ACC112 (cell line): ENCODE measurements around the gene CTBP1.

Experiments used
- H2AFZ ChIP-seq: fragments of 200-600 bp; sonication (generic); one replicate; pipeline ENCODE4 v1.6.0; 2017; ENCODE audit warnings: antibody characterized with exemption, low read length; ENCODE audit not compliant: unreplicated experiment
- H3K27ac ChIP-seq: fragments of 200-600 bp; sonication (generic); 2 replicates; pipeline ENCODE4 v1.5.1; 2014; ENCODE audit warnings: low read depth, mild to moderate bottlenecking, antibody characterized with exemption, low read length, moderate library complexity
- H3K27me3 ChIP-seq: fragments of 200-600 bp; sonication (generic); 2 replicates; pipeline ENCODE4 v1.6.1; 2014; ENCODE audit warnings: mild to moderate bottlenecking, antibody characterized with exemption, low read length, moderate library complexity, mixed read lengths; ENCODE audit not compliant: insufficient read depth
- H3K36me3 ChIP-seq: fragments of 200-600 bp; sonication (generic); 2 replicates; pipeline ENCODE4 v1.6.1; 2016; ENCODE audit warnings: mild to moderate bottlenecking, antibody characterized with exemption, low read length, moderate library complexity, mixed read lengths; ENCODE audit not compliant: insufficient read depth
- H3K4me1 ChIP-seq: fragments of 200-600 bp; sonication (generic); one replicate; pipeline ENCODE4 v1.6.1; 2016; ENCODE audit warnings: low read length, mixed read lengths; ENCODE audit not compliant: insufficient read depth, unreplicated experiment, control insufficient read depth
- H3K4me3 ChIP-seq: fragments of 200-600 bp; sonication (generic); 2 replicates; pipeline ENCODE4 v1.5.1; 2014; ENCODE audit warnings: mild to moderate bottlenecking, low read depth, low read length
- H3K79me2 ChIP-seq: fragments of 200-600 bp; sonication (generic); one replicate; pipeline ENCODE4 v1.6.0; 2016; ENCODE audit warnings: low read length; ENCODE audit not compliant: control insufficient read depth, unreplicated experiment, insufficient read depth

Gene CTBP1

GRCh38 chr4:1207603-1208265 is 41.2 kb downstream of the CTBP1 start:
- Histone ChIP-seq H3K27ac (no peak overlapping the region), H3K27me3 (no peaks in the 10 kb centered on the region), H3K36me3 (no peaks in the 10 kb centered on the region), H3K79me2 (no peaks in the 10 kb centered on the region), H3K4me1 (peaks cover 12% of the 10 kb centered on the region), H2AFZ (no peak overlapping the region), H3K4me3 (no peak overlapping the region)

GRCh38 chr4:1207157-1207470 is 41.8 kb downstream of the CTBP1 start:
- no peaks in the 10 kb centered on the region for H3K79me2 ChIP-seq
- H3K27me3 ChIP-seq: no peaks in the 10 kb centered on the region
- no peak overlapping the region for H2AFZ ChIP-seq
- H3K27ac ChIP-seq: no peak overlapping the region
- H3K36me3 ChIP-seq: no peaks in the 10 kb centered on the region
- H3K4me1 ChIP-seq: peaks cover 12% of the 10 kb centered on the region
- H3K4me3 ChIP-seq: no peak overlapping the region

GRCh38 chr4:1206299-1207156 is 42.4 kb downstream of the CTBP1 start:
- Histone ChIP-seq H3K4me1 (peaks cover 12% of the 10 kb centered on the region), H3K27me3 (no peaks in the 10 kb centered on the region), H3K36me3 (no peaks in the 10 kb centered on the region), H2AFZ (no peak overlapping the region), H3K79me2 (no peaks in the 10 kb centered on the region), H3K4me3 (no peak overlapping the region), H3K27ac (no peak overlapping the region)

- Histone ChIP-seq H3K4me1 (peaks cover 15% of the 10 kb centered on the region), H3K27me3 (no peaks in the 10 kb centered on the region), H3K4me3 (no peak overlapping the region), H3K27ac (no peak overlapping the region), H2AFZ (no peak overlapping the region), H3K36me3 (no peaks in the 10 kb centered on the region), H3K79me2 (no peaks in the 10 kb centered on the region)
These were observed 43.2 kb downstream of the CTBP1 start for GRCh38 chr4:1205586-1206298.

GRCh38 chr4:1204828-1205585 is 43.9 kb downstream of the CTBP1 start:
- no peaks in the 10 kb centered on the region for H3K79me2 ChIP-seq
- H3K27me3 ChIP-seq: no peaks in the 10 kb centered on the region
- H3K4me3 ChIP-seq: no peak overlapping the region
- no peaks in the 10 kb centered on the region for H3K36me3 ChIP-seq
- peaks cover 20% of the 10 kb centered on the region for H3K4me1 ChIP-seq
- H2AFZ ChIP-seq: no peak overlapping the region
- H3K27ac ChIP-seq: no peak overlapping the region

- Histone ChIP-seq H3K4me1 (peaks cover 14% of the 10 kb centered on the region), H3K79me2 (no peaks in the 10 kb centered on the region), H3K27me3 (no peaks in the 10 kb centered on the region), H3K4me3 (no peak overlapping the region), H3K27ac (no peak overlapping the region), H3K36me3 (no peaks in the 10 kb centered on the region), H2AFZ (no peak overlapping the region)
These were observed 44.6 kb downstream of the CTBP1 start for GRCh38 chr4:1204286-1204827.

- Histone ChIP-seq H2AFZ (no peak overlapping the region), H3K27ac (no peak overlapping the region), H3K79me2 (no peaks in the 10 kb centered on the region), H3K36me3 (no peaks in the 10 kb centered on the region), H3K4me1 (peaks cover 10% of the 10 kb centered on the region), H3K4me3 (no peak overlapping the region), H3K27me3 (no peaks in the 10 kb centered on the region)
These were observed 45.8 kb downstream of the CTBP1 start for GRCh38 chr4:1203026-1203616.

- H3K79me2 ChIP-seq: no peaks in the 10 kb centered on the region
- no peaks in the 10 kb centered on the region for H3K36me3 ChIP-seq
- H3K4me3 ChIP-seq: no peak overlapping the region
- no peaks in the 10 kb centered on the region for H3K27me3 ChIP-seq
- no peak overlapping the region for H2AFZ ChIP-seq
- H3K4me1 ChIP-seq: peaks cover 8% of the 10 kb centered on the region
- no peak overlapping the region for H3K27ac ChIP-seq
These were observed 46.4 kb downstream of the CTBP1 start for GRCh38 chr4:1202526-1203011.

- peaks cover 8% of the 10 kb centered on the region for H3K4me1 ChIP-seq
- no peak overlapping the region for H3K4me3 ChIP-seq
- H3K36me3 ChIP-seq: no peaks in the 10 kb centered on the region
- no peaks in the 10 kb centered on the region for H3K27me3 ChIP-seq
- H2AFZ ChIP-seq: no peak overlapping the region
- H3K27ac ChIP-seq: no peak overlapping the region
- no peaks in the 10 kb centered on the region for H3K79me2 ChIP-seq
These were observed 46.9 kb downstream of the CTBP1 start for GRCh38 chr4:1201851-1202525.
